EH (cell line): ENCODE results near the gene ARPP19.
"Not testable (repeated sequence)": the region's sequence is repeated elsewhere in the genome, so short reads cannot be mapped to it uniquely, and the experiment has no call there.

Experiments used
- DNase-seq: peaks from one replicate; pipeline ENCODE4 v3.0.0-alpha.2; 2015; ENCODE audit warnings: low read depth

ARPP19 gene, protein sequence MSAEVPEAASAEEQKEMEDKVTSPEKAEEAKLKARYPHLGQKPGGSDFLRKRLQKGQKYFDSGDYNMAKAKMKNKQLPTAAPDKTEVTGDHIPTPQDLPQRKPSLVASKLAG

DNA sequence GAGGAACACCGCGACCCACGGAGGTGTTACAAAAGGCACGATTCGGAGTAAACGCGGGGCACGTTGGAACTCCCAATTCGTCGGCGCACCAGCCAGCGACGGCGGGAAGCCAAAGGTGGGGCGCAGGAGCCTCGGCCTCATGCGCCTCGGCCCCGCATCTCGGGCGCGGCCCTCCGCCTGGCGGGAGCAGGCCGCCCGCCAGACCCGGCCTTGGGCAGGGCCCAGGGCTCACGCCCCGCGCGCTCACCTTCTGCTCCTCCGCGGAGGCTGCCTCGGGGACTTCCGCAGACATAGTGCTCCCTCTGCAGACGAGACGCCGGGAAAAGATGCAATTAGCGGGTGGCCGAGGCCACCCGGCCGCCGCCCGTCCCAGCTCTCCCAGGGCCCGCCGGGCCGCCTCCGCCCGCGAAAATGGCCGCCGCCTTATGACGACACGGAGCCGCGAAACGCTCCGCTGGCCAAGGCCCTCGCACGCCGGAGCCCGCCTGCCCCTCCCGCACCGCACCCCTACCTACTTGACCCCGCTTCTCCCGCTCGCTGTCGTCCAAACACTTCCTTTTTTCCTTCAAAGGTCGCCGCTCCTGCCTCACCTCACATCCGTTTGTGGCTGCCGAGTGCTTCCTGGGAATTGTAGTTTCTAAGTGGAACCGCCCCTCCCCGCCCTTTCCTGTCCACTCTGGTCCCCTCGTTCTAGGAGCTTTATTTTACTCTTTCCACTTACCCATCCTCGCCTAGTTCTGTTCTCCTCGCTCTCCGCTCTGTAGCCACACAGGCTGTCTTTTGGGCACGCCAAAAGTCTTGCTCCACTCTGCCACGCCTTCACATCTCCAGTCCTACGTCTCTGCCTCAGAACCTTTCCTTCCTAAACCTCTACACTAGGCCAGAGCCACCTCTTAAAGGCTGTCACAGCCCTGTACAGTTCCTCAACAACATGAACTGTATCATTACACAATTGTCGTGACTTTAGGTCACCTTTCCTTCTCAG, at the start of gene ARPP19:
ARPP19 (minus strand) TSS at position 430 of the 985 bp plus-strand sequence; CDS start at position 292, 138 bp downstream.
- peak; percentile 91 for DNase-seq

DNA sequence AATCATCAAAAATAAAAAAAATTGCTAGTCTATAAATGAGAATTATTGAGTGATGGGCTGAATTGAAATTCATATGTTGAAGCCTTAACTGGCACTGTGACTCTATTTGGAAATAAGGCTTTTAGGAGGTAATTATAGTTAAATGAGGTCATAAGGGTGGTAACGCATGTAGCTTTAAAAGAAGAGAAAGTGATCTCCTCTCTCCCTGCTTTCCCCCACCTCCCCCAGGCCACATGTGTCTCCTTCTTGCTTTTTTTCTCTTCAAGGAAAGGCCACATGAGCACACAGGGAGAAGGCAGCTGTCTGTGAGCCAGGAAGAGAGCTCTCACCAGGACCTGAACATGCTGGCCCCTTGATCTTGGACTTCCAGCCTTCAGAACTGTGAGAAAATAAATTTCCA, 48.2 kb upstream of the ARPP19 start:
- DNase-seq: no peak

DNA sequence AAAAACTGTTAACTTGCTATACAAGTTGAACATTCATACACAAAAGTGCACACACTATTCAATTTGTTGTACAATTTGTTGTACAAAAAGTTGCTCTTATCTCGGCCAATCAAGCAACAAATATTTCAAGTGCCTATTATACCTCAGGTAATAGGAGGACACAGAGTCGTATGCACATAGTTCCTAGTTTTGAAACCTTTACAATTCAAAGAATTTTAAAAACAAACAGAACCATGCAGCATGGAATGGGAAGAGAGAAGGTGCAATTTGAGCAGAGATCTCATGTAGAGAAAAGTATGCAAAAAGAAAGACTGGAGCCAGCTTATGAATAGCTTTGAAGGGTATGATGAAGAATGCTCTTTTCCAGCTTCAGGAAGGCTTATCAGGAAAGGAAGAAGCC, 46.5 kb upstream of the ARPP19 start:
- DNase-seq: no peak

DNA sequence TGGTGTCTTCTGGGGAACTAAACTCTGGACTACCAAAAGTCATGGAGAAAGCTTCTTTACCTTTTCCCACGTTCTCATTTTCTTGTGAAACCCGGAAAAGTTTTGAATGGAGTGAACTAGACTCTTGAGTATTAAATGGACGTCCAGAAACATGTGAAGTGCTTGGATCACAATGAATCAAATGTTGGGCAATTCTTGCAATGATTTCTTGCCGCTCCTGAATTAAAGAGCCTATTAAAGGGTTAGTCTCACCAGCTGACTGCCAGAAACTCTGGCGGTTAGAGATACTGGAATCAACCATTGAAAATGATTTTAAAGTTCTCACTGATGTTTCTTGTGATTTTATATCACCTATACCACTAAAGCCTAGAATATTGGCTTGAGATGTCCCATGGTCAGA, 40.8 kb upstream of the ARPP19 start:
- DNase-seq: no peak

DNA sequence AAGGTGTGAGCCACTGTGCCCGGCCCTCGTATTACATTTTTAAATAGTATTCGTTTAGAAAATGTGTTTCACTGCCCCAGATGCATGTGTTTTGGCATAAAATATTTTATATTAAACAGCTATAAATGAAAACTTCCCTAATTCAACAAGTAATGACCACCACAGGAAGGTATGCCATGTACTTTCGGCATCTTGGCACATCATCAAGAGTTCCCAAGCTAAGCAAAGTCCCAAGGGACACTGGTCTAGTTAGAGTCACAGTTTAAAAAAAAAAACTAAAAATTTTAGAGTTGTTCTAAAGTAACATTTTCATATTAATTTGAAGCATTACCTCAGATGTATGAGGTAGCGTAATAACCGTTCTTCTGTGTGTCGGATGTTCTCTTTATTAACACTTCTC, 15.6 kb upstream of the ARPP19 start:
- DNase-seq: peak; percentile 8

DNA sequence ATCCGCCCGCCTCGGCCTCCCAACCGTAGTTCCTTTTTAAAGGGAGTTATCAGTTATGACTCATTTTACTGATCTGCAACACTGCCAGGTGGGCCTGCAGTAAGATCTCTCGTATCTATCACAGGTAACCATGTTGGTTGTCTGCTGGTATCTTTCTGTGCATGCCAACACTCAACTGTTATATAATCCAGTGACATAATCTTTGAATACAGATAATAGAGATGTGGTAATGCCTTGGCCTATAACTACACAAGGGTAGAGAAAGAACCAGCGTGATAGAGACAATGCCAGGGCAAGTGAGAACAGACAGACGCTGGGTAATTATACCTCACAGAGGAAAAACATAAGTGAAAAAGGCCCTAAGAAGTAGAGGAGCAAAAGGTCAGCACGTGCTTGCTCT, 11.0 kb upstream of the ARPP19 start:
- DNase-seq: no peak

DNA sequence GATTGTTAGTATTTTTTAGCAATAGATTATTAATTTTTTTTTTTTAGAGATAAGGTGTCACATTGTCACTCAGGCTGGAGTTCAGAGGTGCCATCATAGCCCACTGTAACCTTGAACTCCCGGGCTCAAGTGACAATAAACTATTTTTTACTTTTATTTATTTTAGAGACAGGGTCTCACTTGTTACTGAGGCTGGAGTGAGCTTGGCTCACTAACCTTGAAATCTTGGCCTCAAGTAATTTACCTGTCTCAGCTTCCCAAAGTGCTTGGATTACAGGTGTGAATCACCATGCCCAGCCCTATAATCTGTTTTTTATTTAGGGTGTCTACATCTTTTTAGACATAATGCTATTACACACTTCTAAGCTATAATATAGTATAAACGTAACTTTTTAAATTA, 7.9 kb upstream of the ARPP19 start:
- DNase-seq: no peak

DNA sequence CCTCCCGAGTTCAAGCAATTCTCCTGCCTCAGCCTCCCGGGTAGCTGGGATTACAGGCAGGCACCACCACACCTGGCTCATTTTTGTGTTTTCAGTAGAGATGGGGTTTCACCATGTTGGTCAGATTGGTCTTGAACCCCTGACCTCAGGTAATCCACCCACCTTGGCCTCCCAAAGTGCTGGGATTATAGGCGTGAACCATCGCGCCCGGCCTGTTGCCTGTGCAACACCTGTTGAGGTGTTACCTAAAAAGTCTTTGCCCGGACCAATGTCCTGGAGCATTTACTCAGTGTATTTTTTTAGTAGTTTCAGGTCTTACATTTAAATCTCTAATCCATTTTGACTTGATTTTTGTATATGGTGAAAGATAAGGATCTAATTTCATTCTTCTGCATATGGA, 6.7 kb upstream of the ARPP19 start:
- DNase-seq: not testable (repeated sequence)

DNA sequence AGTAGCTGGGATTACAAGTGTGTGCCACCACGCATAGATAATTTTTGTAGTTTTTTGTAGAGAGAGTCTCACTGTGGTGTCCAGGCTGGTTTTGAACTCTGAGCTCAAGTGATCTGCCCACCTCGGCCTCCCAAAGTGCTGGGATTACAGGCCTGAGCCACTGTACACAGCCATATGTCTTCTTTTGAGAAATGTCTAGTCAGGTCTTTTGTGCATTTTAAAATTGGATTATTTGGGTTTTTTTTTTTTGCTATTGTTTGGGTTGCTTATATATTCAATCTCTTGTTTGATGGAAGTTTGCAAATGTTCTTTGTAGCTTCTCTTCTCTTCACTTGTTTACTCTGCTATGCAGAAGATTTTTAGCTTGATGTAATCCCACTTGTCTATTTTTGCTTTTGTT, 6.2 kb upstream of the ARPP19 start:
- no peak for DNase-seq

DNA sequence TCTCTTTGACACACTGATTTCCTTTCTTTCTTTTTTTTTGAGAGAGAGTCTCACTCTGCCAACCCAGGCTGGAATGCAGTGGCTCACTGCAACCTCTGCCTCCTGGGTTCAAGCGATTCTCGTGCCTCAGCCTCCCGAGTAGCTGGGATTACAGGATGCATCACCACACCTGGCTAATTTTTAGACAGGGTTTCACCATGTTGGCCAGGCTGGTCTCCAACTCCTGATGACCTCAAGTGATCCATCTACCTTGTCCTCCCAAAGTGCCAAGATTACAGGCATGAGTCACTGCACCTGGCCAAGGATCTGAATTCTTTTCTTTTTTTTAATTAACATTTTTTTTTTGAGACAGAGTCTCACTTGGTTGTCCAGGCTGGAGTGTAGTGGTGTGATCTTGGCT, 5.8 kb upstream of the ARPP19 start:
- not testable (repeated sequence) for DNase-seq

DNA sequence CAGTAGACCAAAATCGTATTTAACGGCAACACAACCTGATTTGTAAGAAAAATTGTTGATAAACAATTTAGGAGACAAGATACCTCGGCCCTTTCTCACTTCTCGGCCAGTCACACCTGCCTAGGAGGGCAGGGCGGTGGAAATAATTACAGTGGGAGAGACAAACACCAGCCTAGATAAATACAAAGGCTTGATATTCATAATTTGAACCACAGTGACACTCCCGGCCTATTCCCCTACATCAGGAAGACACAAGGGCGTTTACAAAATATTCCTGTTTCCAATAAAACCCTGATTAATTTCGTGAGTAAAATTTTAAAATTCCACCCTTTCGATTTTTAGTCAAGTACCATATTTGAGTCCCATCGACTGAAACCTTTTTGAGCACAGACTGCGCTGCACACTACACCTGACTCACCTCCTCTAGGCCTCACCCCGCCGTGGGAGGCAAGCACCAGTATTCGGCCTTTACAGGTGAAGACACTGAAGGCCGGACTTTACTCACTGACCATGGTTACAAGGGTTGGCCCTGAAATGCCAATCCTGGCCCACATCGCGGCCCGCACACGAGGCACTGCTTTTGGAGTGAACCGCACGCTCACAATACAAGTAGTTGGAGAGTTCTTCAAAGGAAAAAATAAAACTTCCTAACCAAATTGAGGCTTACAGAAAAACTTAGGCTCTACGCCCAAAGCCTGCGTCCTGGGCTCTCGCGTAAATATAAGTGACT, 794 bp downstream of the ARPP19 start:
- peak; percentile 4 for DNase-seq

DNA sequence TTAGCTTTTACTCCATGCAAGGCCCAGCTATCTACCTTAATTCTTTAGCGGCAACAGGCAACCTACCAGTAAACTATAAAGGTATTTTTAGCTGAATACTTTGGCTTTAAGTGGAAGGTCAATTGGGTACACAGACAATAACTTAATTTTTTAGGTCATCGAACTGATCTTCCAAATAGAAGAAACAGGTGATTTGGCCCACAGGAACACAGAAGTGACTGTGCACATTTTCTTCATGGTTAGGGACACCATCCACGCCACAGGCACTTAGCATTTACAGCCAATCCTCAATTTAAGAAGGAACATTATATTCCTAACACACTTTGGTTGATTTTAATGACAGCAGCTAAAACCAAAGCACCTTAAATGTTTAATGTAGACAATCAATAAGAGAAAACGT, 1.9 kb downstream of the ARPP19 start:
- DNase-seq: no peak

DNA sequence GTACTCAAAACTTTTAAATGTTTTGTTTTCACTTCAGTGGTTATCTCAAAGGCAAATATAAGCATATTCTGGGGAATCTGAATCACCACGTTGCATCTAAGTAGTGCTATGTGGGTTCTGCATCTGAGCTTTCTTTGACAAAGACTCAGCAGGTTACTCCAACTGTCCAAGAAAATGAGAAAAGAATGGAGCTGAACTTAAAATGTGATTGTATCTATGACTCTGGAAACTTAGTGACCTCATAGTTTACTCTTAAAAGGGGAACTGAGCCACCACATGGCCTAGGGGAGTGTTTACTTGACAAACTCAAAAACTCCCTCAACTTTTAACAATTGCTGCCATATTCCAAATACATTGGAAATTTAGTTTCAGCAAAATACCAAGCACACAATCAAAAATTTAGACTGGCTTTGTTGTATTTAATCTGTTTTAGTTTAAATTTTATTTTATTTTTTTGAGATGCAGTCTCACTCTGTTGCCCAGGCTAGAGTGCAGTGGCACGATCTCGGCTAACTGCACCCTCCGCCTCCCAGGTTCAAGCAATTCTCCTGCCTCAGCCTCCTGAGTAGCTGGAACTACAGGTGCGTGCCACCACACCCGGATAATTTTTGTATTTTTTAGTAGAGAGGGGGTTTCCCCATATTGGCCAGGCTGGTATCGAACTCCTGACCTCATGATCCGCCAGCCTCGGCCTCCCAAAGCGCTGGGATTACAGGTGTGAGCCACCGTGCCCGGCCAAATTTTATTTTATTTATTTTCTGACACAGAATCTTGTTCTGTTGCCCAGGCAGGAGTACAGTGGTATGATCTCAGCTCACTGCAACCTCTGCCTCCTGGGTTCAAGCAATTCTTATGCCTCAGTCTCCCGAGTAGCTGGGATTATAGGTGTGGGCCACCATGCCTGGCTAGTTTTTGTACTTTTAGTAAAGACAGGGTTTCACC, 3.1 kb downstream of the ARPP19 start:
- peak; percentile 35 for DNase-seq

DNA sequence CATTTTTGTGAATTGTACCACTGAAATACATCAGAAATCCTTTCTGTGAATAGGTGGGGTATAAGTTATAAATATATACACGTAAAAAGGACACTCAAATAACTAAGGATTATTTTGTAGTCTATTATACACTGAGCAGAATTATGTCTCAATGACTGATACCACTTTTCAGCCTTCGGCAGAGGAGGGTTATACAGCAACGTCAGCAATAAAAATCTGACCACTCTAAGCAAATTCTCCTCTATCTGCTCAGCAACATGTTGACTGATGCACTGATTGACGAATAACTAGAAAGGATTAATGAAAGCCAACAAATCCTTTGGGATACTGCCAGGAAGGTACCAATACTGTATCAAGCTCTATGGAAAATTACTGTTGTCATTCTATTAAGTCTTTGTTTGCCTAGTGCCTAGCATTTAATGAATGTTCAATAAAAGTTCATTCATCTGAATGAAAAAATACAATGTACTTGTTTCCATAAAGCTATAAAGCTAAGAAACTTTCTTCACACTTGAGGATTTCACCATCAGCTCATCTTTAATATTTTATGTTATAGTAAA, 5.2 kb downstream of the ARPP19 start:
- no peak for DNase-seq

DNA sequence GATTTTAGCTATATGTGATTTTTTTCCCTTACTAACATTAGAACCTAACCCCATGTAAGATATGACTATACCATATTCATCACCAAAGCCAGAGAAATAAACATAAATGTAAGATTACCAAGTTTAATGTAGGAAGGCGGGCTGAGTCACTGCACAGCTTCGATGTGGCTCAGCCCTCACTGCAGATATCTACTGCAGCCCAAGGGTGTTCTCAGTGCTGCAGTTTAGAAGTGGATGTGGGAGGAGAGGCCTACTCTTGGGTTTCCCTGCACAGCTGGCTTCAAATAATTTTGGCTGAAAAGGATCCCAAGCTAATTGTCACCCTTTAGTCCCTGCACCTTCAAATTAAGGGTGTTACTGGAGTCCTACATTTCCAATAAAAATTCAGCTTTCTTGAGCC, 9.3 kb downstream of the ARPP19 start:
- DNase-seq: peak; percentile 38

DNA sequence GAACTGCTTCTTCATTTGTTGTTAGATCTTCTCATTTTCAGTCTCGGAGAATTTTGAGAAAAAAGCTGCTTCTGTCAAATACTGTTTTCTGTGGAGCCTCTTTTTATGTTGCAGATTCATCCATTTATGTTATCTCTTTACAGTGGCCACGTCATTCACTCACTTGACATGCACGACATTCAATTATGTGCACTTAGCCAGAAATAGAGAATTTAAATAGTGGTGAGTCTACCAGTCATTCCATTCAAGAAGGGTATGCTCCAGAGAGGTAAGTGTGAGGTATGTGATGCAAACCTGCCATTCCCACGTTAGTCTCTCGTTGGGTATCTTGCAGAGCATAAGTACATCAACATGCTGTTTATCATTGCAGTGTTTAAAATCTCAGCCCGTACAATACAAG, 9.8 kb downstream of the ARPP19 start:
- peak; percentile 11 for DNase-seq

DNA sequence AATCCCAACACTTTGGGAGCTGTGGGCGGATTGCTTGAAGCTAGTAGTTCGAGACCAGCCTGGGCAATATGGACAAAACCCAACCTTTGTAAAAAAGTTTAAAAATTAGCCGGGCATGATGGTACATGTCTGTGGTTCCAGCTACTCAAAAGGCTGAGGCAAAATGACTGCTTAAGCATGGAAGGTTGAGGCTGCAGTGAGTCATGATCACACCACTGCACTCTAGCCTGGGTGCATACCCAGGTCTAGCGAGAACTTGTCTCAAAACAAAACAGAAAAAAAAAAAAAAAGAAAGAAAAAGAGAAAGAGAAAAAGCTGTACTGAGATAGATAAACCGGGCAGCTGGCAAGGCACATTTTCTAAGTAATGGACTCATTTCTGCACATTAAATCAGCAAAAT, 10.6 kb downstream of the ARPP19 start:
- peak; percentile 77 for DNase-seq

DNA sequence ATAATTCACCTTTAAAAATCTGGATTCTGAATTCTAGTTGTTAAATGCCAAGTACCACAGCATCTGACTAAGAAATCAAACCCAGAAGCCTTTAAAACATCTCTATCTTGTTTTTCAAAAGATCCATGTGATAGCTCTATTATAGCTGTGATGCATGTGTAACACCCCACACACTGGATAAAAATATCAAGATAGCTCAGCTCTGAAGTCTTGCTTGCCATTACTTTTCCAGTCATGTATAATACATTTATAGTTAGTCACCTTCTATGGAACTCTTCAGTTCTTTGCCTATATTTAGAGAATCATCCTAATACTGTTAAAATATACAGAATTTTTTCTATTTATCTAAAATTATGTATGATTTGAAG, 11.6 kb downstream of the ARPP19 start:
- DNase-seq: peak; percentile 26

DNA sequence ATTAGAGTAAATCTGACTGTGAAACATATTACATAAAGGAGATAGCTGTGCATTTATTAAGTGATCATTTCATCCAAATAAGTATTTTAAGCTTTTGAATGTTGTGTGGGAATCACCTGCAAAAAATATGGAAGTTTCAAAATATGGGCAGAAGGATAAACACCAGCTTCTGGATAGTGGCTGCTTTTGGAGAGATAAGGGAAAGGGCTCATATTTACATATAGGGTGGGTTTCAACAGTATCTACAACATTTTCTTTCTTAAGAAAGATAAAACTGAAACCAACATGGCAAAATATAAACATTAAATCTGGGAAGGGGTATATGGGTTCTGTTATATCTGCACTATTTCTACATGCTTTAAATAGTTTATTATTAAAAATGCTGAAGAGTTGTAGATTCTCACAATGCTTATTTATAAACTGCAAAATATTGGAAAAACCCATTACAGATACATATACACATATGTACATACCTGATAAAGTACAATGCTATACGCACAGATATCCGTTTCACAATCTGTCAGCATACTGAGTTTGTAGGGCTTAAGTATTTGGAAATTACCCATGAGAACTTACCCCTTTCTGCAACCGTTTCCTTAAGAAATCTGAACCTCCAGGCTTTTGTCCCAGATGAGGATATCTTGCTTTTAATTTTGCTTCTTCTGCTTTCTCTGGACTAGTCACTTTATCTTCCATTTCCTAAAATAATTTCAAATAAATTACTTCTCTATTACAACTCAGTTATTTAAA, 12.1 kb downstream of the ARPP19 start:
- no peak for DNase-seq

DNA sequence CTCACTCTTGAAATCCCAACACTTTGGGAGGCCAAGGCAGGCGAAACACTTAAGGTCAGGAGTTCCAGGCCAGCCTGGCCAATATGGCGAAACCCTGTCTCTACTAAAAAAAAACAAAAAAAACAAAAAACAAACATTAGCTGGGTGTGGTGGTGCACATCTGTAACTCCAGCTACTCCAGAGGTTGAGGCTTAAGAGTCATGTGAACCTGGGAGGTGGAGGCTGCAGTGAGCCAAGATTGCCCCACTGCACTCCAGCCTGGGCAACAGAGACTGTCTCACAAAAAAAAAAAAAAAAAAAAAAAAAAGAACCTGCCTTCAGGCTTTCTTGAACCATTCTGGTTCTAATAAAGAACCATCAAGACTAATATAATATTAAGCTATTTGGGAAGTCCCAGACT, 16.5 kb downstream of the ARPP19 start:
- no peak for DNase-seq

DNA sequence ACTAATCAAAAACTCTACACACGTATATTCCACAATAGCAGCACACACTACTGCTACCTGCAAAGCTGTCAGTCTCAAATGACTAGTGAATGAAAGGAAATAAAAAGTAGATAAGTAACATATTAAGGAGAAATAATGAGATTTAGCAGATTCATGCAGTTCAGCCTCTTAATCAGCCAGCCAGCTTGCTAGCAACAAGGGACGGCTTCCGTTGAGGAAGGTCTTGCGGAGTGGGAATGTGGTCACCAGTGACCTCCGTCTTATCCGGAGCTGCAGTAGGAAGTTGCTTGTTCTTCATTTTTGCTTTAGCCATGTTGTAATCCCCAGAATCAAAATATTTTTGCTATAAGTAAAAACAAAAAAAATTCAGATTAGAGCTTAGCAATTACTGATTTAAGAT, 17.1 kb downstream of the ARPP19 start:
- DNase-seq: no peak
